Occipital lobe (tissue), 2 donors: Measurements from ENCODE around the gene GCAT. TPM values are rescaled to one million over a fixed set of nuclear protein-coding genes. Genes with fewer than 3 reads are reported as not detected.

Experiments
- DNase-seq: peaks from one replicate; lab custom pipeline; 2025; lab: John Stamatoyannopoulos, UW
- total RNA-seq: library from RNA; depleted of rRNA; stranded (reverse); fragments of >200 nt; gene quantifications from one replicate; pipeline ENCODE4 v1.2.3, GENCODE V29; 2014

GCAT gene
- total RNA-seq, 1 donor from 2014 or later, result 8.3 TPM

GRCh38 chr22:37809672-37810333, 2.1 kb downstream of the GCAT start:
- DNase-seq, result no peak

GRCh38 chr22:37811867-37812266, 4.1 kb downstream of the GCAT start:
- DNase-seq, result no peak

- DNase-seq, result no peak
Observed at GRCh38 chr22:37812869-37813678, 5.3 kb downstream of the GCAT start.

GRCh38 chr22:37815593-37815992, 7.9 kb downstream of the GCAT start:
- no peak for DNase-seq

- DNase-seq, result no peak
Observed at GRCh38 chr22:37816543-37817180, 8.9 kb downstream of the GCAT start.

- peak; percentile 72 for DNase-seq
Observed at GRCh38 chr22:37817705-37818408, 10.1 kb downstream of the GCAT start.

- peak; percentile 38 for DNase-seq
Observed at GRCh38 chr22:37818409-37819104, 10.8 kb downstream of the GCAT start.

- DNase-seq, result no peak
Observed at GRCh38 chr22:37819105-37819433, 11.3 kb downstream of the GCAT start.

GRCh38 chr22:37820350-37820749, 12.6 kb downstream of the GCAT start:
- DNase-seq, result no peak

- no peak for DNase-seq
Observed at GRCh38 chr22:37822079-37822833, 14.5 kb downstream of the GCAT start.

GRCh38 chr22:37823134-37823985, 15.6 kb downstream of the GCAT start, which contains the start of gene GALR3:
Gene GALR3 (plus strand): TSS chr22:37823382. CDS start chr22:37823407, 25 bp downstream.
- no peak for DNase-seq

GRCh38 chr22:37824674-37825641, 17.2 kb downstream of the GCAT start:
- no peak for DNase-seq

- no peak for DNase-seq
Observed at GRCh38 chr22:37827056-37827455, 19.3 kb downstream of the GCAT start.

- no peak for DNase-seq
Observed at GRCh38 chr22:37830093-37830842, 22.5 kb downstream of the GCAT start.

GRCh38 chr22:37831472-37831871, 23.7 kb downstream of the GCAT start:
- DNase-seq, result no peak

GRCh38 chr22:37832022-37832857, 24.5 kb downstream of the GCAT start:
- no peak for DNase-seq
